Motor neuron (in vitro differentiated cells): ENCODE data around the gene BTNL3. TPM values are rescaled to one million over a fixed set of nuclear protein-coding genes. Genes with fewer than 3 reads are reported as not detected.

Source experiments
- ATAC-seq, 8 experiments: fragments of 200-7000 bp; cut with Tn5 transposase; replicated peaks in 6 of 8; 2 replicates each; pipeline ENCODE4 v1.8.0; 2021; ENCODE audit warnings: mild to moderate bottlenecking in 8 of 8, moderate library complexity in 8 of 8
- H3K27ac ChIP-seq, 2 donors: fragments of 250-450 bp; sonication (Bioruptor Pico); 2 replicates each; pipeline ENCODE4 v1.9.0; 2021; ENCODE audit warnings: antibody characterized with exemption in 2 of 2, mild to moderate bottlenecking in 2 of 2, moderate library complexity in 1 of 2
- H3K4me1 ChIP-seq, 2 donors: fragments of 250-450 bp; sonication (Bioruptor Pico); replicated peaks in 1 of 2; 2 replicates each; pipeline ENCODE4 v1.6.1; 2021; ENCODE audit warnings: antibody characterized with exemption in 2 of 2, mild to moderate bottlenecking in 2 of 2, moderate library complexity in 1 of 2
- H3K4me3 ChIP-seq, 5 donors: fragments of 250-450 bp; sonication (Bioruptor Pico); 2 replicates each; pipeline ENCODE4 v1.9.0; 2021; ENCODE audit warnings: antibody characterized with exemption in 5 of 5, mild to moderate bottlenecking in 5 of 5, moderate library complexity in 4 of 5
- WGBS, 10 experiments: fragments of 450-650 bp; shearing (Covaris generic); methylation state at CpG; one replicate each; pipeline ENCODE4 v1.0.0; 2022; 5-methylcytosine and 5-hydroxymethylcytosine counted together
- in situ Hi-C, 9 experiments: fragments of 400-800 bp; cut with MboI; loops; one replicate each; pipeline ENCODE4 v1.15.0; 2021; ENCODE audit warnings: low sequenced_read_pairs in 9 of 9, low pct_unique_long_range_greater_than_20kb in 2 of 9; ENCODE audit not compliant: unreplicated experiment in 9 of 9
- total RNA-seq, 8 experiments: library from RNA; unstranded; fragments of 300-600 nt; gene quantifications; 2 replicates each; pipeline versions ENCODE4 v1.2.3 to v1.2.4, GENCODE V29; 2022

The BTNL3 gene, protein sequence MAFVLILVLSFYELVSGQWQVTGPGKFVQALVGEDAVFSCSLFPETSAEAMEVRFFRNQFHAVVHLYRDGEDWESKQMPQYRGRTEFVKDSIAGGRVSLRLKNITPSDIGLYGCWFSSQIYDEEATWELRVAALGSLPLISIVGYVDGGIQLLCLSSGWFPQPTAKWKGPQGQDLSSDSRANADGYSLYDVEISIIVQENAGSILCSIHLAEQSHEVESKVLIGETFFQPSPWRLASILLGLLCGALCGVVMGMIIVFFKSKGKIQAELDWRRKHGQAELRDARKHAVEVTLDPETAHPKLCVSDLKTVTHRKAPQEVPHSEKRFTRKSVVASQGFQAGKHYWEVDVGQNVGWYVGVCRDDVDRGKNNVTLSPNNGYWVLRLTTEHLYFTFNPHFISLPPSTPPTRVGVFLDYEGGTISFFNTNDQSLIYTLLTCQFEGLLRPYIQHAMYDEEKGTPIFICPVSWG
- under 1 TPM in 2 of 8 experiments, not detected in 6; 0.08 to 0.33 TPM for total RNA-seq

- in situ Hi-C loops, result no loop called here
- Histone ChIP-seq H3K4me3 (no peak within 1 kb of the TSS), H3K27ac (no peak within 1 kb of the TSS), H3K4me1 (no peaks in the 10 kb centered on the region)
- no peak for ATAC-seq
- WGBS, 10 experiments, result 0 to 72% (median 34%) methylated on average over 1 to 5 of the region's 5 CpGs; no CpG with 5 or more reads in 6 of the 10 experiments
These were observed at the start of gene BTNL3 for GRCh38 chr5:180988592-180988991. TSS of gene BTNL3 (plus strand) at chr5:180988846. CDS start at chr5:180989029, 183 bp downstream.

DNA sequence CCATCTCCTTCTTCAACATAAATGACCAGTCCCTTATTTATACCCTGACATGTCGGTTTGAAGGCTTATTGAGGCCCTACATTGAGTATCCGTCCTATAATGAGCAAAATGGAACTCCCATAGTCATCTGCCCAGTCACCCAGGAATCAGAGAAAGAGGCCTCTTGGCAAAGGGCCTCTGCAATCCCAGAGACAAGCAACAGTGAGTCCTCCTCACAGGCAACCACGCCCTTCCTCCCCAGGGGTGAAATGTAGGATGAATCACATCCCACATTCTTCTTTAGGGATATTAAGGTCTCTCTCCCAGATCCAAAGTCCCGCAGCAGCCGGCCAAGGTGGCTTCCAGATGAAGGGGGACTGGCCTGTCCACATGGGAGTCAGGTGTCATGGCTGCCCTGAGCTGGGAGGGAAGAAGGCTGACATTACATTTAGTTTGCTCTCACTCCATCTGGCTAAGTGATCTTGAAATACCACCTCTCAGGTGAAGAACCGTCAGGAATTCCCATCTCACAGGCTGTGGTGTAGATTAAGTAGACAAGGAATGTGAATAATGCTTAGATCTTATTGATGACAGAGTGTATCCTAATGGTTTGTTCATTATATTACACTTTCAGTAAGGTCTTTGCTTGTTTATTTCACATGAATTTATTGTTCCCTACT lies 38.2 kb upstream of the BTNL3 start:
- ATAC-seq, result peak in 1 of 8 experiments; percentile 75
- in situ Hi-C loops, result no loop called here
- no peaks in the 10 kb centered on the region for H3K4me1 ChIP-seq
- H3K4me3 ChIP-seq, result no peak overlapping the region
- no peak overlapping the region for H3K27ac ChIP-seq
- WGBS, 10 experiments, result 38 to 70% methylated on average over 2 to 3 of the region's 6 CpGs; no CpG with 5 or more reads in 8 of the 10 experiments

DNA sequence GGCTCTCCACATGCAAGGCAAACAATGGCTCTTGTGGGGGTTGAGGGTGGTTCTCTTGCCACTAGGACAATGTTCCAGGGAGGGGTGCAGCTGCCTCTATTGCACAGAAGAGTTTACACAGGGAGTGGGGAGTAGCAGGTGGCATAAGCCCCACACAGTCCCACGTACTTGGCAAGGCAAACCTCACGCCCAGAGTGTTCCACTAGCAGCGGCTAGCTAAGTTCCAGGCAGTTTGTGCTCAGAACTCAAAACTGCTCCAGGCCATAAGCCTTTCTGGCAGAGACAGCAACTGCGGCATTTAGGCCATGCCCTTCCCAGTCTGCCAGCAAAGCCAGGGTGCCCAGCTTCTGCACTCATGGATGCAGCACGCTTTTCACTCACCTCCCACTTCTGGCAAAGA lies 29.0 kb upstream of the BTNL3 start:
- in situ Hi-C loops, result no loop called here
- no peak for ATAC-seq
- WGBS, 10 experiments, result 20 to 100% (median 50%) methylated on average over 1 of the region's 5 CpGs; no CpG with 5 or more reads in 7 of the 10 experiments

DNA sequence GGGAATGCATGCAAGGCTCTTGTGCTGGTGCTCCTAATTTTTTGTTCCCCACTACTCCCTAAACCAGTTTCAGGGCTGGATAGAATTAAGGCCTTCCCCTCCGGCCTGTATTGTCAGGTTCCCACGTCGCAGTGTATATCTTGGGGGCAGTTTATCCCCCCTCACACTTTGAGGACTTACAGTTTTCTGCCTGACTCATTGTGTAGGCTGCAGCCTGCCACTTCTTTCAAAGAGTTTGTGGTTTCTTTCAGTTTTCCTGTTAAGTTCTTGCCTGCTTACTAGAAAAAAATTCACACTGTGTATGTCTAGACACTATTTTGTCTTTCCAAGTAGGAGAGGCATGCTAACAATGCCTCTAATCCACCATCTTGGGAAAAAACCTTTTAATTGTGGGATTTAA lies 28.4 kb upstream of the BTNL3 start:
- Histone ChIP-seq H3K4me1 (no peaks in the 10 kb centered on the region), H3K4me3 (no peak overlapping the region), H3K27ac (no peak overlapping the region)
- ATAC-seq, result no peak
- in situ Hi-C loops, result no loop called here
- 29 to 63% (median 57%) methylated on average over 3 of the region's 3 CpGs; no CpG with 5 or more reads in 7 of the 10 experiments for WGBS, 10 experiments

More for the DNA sequence above, 29.0 kb upstream of the BTNL3 start:
- no peaks in the 10 kb centered on the region for H3K4me1 ChIP-seq
- no peak overlapping the region for H3K27ac ChIP-seq
- H3K4me3 ChIP-seq, result no peak overlapping the region

DNA sequence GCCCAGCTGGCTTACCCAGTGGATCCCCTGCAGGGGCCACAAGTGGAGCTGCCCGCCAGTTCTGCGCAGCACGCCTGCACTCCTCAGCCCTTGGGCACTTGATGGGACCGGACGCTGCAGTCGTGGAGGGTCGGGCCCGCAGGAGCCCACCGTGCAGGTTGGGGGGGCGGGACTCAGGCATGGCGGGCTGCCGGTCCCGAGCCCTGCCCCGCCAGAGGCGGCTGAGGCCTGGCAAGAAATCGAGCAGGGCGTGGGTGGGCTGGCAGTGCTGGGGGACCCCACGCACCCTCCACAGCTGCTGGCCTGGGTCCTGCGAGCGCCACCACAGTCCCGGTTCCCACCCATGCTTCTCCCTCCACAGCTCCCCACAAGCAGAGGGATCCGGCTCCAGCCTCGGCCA lies 19.2 kb upstream of the BTNL3 start:
- no peaks in the 10 kb centered on the region for H3K4me1 ChIP-seq
- no peak for ATAC-seq
- in situ Hi-C loops, result no loop called here
- WGBS, 10 experiments, result 100% methylated on average over 1 of the region's 23 CpGs; no CpG with 5 or more reads in 9 of the 10 experiments
- H3K4me3 ChIP-seq, result no peak overlapping the region
- H3K27ac ChIP-seq, result no peak overlapping the region

DNA sequence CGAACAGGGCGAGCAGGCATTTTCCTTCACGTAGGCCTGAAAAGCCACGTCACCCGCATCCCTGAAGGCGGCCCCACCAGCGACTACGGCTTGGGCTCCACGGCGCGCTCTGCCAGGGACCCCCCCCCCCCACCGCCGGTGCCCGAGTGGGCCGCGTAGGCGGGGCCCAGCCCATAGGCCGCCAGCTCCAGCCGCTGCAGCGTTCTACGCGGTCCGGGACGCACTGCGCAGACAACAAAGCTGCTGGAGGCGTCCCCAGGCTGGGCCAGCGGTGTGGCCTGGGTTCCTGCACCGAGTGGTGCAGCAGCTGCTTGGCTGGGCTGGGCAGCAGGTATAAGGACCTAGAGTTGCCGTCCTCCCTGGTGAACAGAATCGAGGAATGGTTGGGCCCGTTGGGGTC lies 18.3 kb upstream of the BTNL3 start:
- no peak for ATAC-seq
- in situ Hi-C loops, result no loop called here
- no peak overlapping the region for H3K27ac ChIP-seq
- H3K4me3 ChIP-seq, result no peak overlapping the region
- no peaks in the 10 kb centered on the region for H3K4me1 ChIP-seq
- WGBS, 10 experiments, result no CpG with 5 or more reads among the region's 31 CpGs

DNA sequence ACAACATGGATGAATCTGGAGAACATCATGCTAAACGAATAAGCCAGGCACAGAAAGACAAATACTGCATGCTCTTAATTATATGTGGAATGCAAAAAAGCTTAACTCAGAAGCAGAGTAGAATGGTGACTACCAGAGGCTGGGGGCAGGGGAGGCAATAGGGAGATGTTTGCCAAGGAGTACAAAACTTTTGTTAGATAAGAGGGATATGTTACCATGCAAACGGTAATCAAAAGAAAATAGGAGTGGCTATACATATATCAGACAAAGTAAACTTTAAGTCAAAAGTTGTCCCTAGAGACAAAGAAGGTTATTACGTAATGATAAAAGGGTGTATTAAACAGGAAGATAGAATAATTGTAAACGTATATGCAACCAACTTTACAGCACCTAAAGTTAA lies 17.8 kb upstream of the BTNL3 start:
- no peak for ATAC-seq
- in situ Hi-C loops, result no loop called here
- no peak overlapping the region for H3K27ac ChIP-seq
- 12 to 89% (median 72%) methylated on average over 2 to 4 of the region's 4 CpGs; no CpG with 5 or more reads in 5 of the 10 experiments for WGBS, 10 experiments
- H3K4me3 ChIP-seq, result no peak overlapping the region
- no peaks in the 10 kb centered on the region for H3K4me1 ChIP-seq

DNA sequence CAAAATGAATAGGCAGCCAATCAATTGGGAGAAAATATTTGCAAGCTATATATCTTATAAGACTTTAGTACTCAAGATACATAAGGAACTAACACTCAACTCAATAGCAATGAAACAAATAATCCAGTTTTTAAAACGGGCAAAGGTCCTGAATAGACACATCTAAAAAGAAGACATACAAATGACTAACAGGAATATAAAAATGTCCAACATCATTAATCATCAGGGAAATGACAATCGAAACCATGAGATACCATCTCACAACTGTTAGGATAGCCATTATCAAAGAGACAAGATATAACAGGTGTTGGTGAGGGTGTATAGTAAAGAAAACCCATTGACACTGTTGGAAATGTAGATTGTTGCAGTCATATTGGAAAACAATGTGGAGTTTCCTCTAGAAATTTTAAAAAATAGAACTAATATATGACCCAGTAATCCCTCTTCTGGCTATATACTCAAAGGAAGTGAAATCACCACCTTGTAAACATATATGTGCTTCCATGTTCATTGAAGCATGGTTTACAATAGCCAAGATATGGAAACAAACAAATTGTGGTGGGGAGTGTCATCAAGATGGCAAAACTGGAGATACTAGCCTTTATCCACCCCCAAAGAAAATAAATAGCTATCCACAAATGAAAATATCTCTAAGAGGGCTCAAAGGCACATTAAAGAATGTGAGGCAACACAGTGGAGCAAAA lies 13.9 kb upstream of the BTNL3 start:
- 14 to 80% (median 39%) methylated on average over 1 to 2 of the region's 2 CpGs; no CpG with 5 or more reads in 3 of the 10 experiments for WGBS, 10 experiments
- H3K27ac ChIP-seq, result no peak overlapping the region
- H3K4me3 ChIP-seq, result no peak overlapping the region
- ATAC-seq, result no peak
- H3K4me1 ChIP-seq, result no peaks in the 10 kb centered on the region
- in situ Hi-C loops, result no loop called here

DNA sequence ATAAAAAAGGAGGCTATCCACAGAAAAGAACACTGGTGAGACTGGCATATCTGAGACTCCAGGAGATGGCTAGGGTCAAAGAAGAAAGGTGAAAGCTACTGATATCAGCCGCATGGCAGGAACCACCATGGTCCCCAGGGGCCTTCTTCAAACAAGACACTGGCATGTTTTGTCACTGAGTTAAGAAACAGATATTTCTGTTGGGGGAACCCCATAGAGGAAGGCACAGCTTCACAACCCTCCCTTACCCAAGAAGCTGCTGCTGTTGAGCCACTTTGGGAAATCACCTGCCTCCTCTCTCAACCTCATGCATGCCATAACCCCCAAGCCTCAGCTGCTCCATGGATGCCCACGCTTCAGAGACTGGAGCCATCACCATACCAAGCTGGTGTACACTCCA lies 13.3 kb upstream of the BTNL3 start:
- H3K4me3 ChIP-seq, result no peak overlapping the region
- WGBS, 10 experiments, result 0 to 80% (median 80%) methylated on average over 1 of the region's 2 CpGs; no CpG with 5 or more reads in 5 of the 10 experiments
- in situ Hi-C loops, result no loop called here
- no peaks in the 10 kb centered on the region for H3K4me1 ChIP-seq
- ATAC-seq, result no peak
- no peak overlapping the region for H3K27ac ChIP-seq

- 21 to 100% (median 87%) methylated on average over 1 to 5 of the region's 6 CpGs; no CpG with 5 or more reads in 4 of the 10 experiments for whole genome bisulfite sequencing, 10 experiments
- Histone ChIP-seq H3K27ac (no peak overlapping the region), H3K4me3 (no peak overlapping the region), H3K4me1 (no peaks in the 10 kb centered on the region)
- in situ Hi-C loops, result no loop called here
- ATAC-seq, result no peak
These were observed 12.1 kb upstream of the BTNL3 start for GRCh38 chr5:180976518-180976917.

DNA sequence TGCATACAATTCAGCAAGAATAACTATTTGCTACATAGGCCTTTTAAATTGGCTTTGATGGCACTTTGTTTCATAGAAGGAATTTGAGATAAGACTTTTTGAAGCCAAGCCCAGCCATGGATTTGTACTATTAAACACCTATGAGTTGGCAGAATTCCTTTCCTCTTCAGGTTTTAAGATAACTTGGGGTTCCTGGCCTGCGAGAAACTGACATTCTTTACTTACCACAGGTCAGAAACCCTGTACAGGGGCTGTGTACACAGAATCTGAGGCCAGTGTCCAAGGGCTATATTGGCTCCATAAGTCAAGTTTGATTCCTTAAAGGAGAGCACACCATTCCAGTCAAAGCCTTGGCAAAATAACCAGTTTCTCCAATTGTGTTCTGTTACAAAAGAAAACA lies 10.8 kb upstream of the BTNL3 start:
- no peak overlapping the region for H3K27ac ChIP-seq
- H3K4me1 ChIP-seq, result no peaks in the 10 kb centered on the region
- in situ Hi-C loops, result no loop called here
- H3K4me3 ChIP-seq, result no peak overlapping the region
- 0 to 100% (median 60%) methylated on average over 1 of the region's 1 CpG; no CpG with 5 or more reads in 5 of the 10 experiments for WGBS, 10 experiments
- ATAC-seq, result no peak

DNA sequence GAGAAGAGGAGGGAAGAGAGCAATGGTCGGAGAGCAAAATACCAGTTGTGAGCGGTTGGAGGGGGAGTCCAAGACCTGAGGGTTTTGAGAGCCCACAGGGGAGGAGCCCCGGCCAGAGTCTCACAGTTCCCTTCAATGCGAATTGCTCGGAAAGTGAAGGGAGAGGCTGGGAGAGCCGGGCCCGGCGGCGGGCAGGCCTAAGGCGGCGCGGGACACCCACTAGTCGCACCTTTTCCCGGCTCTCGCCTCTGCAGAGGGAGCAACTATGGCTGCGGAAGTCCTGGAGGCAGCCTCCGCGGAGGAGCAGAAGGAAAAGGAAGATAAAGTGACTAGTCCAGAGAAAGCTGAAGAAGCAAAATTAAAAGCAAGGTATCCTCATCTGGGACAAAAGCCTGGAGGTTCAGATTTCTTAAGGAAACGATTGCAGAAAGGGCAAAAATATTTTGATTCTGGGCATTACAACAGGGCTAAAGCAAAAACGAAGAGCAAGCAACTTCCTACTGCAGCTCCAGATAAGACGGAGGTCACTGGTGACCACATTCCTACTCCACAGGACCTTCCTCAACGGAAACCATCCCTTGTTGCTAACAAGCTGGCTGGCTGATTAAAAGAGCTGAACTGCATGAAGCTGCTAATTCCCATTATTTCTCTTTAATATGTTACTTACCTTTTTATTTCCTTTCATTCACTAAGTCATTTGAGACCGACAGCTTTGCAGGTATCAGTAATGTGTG lies 6.5 kb upstream of the BTNL3 start:
- in situ Hi-C loops, result no loop called here
- no peak for ATAC-seq
- Histone ChIP-seq H3K4me3 (no peak overlapping the region), H3K27ac (no peak overlapping the region), H3K4me1 (no peaks in the 10 kb centered on the region)
- WGBS, 10 experiments, result 10 to 100% (median 69%) methylated on average over 1 to 8 of the region's 23 CpGs; no CpG with 5 or more reads in 4 of the 10 experiments
